HG02588 (cell line): Measurements from ENCODE around the gene ASXL2.
"Not testable (repeated sequence)": the region's sequence is repeated elsewhere in the genome, so short reads cannot be mapped to it uniquely, and the experiment has no call there.

Source experiments
- ATAC-seq: cut with Tn5 transposase; IDR thresholded peaks from one replicate; pipeline ENCODE4 v1.9.1; 2021; ENCODE audit warnings: mild to moderate bottlenecking, moderate library complexity; ENCODE audit not compliant: unreplicated experiment

ASXL2 gene

DNA sequence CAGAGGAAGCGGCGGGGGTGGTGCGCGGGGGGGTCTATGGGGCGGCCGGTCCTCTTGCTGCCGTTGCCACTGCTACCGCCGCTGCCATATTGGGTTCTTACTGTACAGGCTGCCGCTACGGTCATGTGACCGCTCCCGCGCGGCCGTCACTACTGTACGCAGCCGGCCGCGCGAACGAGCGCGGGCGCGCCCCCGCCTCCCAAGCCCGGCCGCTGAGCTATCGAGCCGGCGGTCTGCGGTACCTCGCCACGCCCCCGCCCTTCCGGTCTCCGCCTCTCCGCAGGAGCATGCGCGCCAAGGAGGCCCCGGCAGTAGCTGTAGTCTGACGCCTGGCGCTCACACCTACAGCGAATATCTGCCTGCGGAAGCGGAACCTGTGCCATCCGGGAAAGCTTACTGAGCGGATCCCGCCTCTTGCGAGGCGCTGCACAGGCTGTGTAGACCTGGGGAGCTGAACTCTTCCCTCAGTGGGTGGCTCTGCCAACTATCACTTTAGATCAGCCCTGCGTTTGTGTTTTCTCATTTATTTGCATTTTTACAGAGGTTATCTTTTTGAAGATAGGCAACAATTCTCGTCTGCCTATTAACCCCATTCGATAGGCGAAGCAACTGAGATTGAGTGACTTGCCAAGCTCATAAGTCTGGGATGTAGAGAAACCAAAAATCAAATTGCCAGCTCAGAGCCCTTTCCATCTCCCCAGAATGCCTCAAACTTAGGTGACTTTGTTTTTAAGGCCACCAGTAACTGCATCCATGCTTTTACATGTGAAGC, at the start of gene ASXL2:
Gene ASXL2 (minus strand): TSS at position 127 of the 772 bp plus-strand sequence. CDS start 265 bp downstream, outside the sequence.
- ATAC-seq: peak; percentile 90

DNA sequence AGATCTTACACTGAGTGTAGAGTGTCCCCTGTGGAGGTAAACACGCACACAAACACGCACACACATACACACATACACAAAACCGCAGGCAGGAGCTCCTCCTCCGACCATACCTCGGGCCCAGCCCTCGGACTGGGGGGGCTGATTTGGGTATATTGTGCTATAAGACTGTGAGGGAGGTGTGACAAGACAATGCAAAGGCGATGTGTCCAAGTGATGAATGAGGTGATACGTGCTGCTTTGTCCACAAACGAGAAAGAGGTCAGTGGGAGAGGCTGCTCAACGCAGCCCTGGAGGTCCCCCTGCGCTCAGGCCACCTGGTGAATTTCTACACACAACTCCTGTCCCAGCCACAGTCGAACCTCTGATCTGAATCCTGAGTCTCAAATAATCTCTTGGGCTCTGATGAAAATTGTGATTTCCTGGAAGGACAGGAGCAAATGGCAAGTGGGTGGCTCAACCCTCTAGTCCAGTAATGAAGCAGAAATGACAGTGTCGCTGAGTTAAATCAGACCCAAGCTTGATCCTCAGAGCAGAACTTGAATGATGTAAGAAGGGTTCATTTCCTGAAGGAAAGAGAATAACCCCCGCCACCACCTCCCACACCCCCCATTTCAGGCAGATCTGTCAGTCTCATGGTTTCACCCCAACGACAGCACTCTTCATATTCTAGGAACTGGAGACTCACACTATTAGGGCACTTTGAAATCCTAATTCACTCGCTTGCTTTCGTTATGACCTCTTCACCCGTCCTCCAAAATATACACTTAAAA, 48.9 kb upstream of the ASXL2 start:
- no peak for ATAC-seq

DNA sequence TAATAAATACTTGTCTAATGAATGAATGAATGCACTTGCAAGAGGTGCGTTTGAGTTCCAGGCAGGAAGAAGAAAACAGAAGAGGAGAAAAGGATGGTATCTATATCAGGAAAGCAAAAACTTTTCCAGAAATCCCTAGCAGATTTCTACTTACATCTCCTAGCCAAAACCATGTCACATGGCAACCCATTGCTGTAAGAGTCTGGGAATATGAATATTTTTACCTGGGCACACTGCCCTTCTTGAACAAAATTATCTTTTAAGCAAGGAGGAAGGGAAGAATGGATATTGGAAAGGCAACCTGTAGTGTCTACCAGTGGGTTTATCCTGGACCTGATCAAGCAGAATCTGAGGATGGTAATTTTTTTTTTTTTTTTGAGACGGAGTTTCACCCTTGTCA, 44.2 kb upstream of the ASXL2 start:
- ATAC-seq: no peak

DNA sequence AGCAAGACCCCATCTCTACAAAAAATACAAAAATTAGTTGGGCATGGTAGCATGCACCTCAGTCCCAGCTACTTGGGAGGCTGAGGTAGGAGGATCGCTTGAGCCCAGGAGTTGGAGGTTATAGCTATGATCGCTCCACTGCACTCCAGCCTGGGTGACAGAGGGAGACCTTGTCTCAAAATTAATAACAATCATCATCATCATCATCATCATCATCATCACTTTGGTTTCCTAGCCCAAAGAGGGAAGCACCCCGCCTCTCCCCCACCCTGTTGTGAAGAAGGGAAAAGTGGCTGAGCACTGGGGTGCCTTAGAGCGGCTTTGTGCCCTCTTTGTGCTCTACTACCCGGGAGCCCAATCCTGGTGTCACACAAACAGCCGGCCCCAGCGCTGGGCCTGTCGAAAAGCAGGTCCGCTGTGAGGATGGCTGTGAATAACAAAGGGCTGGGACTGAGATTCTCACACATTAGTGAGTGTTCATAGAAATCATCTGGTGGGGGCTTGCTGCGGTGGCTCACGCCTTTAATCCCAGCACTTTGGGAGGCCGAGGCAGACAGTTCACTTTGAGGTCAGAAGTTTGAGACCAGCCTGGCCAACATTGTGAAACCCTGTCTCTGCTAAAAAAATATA, 42.6 kb upstream of the ASXL2 start:
- no peak for ATAC-seq

DNA sequence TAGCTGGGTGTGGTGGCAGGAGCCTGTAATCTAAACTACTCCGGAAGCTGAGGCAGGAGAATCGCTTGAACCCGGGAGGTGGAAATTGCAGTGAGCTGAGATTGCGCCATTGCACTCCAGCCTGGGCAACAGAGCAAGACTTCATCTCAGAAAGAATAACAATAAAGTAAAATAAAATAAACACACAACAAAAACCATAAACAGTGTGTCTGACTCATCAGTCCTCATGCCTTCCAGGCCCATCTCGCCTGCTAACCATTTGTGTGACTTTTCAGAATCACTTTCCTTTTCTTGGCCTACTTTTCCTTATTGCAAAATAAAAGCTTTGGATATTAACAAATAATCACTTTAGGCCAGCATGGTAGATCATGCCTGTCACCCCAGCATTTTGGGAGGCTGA, 42.0 kb upstream of the ASXL2 start:
- ATAC-seq: no peak

DNA sequence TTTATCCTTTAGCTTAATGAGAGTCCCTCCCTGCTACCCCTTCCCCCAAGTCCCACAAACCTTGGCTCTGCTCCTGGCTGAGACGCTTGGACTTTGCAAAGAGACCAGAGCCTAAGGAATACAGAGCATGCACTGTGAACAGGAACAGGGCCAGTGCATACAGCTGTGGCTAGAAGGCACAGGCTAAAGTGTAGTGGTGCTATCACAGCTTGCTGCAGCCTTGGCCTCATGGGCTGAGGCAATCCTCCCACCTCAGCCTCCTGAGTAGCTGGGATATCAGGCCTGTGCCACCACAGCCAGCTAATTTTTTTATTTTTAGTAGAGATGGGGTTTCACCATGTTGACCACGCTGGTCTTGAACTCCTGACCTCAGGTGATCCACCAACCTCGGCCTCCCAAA, 39.5 kb upstream of the ASXL2 start:
- no peak for ATAC-seq

DNA sequence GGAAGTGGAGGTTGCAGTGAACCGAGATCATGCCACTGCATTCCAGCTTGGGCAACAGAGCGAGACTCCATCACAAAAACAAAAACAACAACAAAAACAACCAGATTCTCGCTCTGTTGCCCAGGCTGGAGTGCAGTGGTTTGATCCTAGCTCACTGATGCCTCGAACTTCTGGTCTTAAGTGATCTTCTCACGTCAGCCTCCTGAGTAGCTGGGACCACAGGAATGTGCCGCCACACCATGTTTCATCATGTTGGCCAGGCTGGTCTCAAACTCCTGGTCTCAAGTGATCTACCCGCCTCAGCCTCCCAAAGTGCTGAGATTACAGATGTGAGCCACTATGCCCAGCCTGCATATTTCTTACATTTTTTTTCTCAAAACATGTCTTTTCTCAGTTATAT, 39.1 kb upstream of the ASXL2 start:
- not testable (repeated sequence) for ATAC-seq

DNA sequence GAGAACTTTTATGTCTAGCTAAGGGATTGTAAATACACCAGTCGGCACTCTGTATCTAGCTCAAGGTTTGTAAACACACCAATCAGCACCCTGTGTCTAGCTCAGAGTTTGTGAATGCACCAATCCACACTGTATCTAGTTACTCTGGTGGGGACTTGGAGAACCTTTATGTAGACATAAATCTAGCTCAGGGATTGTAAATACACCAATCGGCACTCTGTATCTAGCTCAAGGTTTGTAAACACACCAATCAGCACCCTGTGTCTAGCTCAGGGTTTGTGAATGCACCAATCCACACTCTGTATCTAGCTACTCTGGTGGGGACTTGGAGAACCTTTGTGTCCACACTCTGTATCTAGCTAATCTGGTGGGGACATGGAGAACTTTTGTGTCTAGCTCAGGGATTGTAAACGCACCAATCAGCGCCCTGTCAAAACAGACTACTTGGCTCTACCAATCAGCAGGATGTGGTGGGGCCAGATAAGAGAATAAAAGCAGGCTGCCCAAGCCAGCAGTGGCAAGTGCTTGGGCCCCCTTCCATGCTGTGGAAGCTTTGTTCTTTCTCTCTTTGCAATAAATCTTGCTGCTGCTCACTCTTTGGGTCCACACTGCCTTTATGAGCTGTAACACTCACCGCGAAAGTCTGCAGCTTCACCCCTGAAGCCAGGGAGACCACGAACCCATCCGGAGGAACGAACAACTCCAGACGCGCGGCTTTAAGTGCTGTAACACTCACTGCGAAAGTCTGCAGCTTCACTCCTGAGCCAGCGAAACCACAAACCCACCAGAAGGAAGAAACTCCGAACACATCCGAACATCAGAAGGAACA, 37.9 kb upstream of the ASXL2 start:
- not testable (repeated sequence) for ATAC-seq

DNA sequence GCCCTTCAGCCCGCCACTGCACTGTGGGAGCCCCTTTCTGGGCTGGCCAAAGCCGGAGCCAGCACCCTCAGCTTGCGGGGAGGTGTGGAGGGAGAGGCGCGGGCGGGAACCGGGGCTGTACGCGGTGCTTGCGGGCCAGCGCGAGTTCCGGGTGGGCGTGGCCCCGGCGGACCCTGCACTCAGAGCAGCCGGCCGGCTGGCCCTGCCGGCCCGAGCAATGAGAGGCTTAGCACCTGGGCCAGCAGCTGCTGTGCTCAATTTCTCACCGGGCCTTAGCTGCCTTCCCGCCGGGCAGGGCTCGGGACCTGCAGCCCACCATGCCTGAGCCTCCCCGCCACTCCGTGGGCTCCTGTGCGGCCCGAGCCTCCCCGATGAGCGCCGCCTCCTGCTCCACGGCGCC, 37.1 kb upstream of the ASXL2 start:
- not testable (repeated sequence) for ATAC-seq

DNA sequence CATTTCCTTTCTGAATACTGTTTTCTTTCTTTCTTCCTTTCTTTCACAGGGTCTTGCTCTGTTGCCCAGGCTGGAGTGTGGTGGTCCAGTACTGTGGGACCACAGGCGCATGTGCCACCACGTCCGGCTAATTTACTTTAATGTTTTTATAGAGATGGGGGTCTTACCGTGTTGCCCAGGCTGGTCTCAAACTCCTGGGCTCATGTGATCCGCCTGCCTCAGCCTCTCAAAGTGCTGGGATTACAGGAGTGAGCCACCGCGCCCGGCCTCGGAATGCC, 35.3 kb upstream of the ASXL2 start:
- not testable (repeated sequence) for ATAC-seq

DNA sequence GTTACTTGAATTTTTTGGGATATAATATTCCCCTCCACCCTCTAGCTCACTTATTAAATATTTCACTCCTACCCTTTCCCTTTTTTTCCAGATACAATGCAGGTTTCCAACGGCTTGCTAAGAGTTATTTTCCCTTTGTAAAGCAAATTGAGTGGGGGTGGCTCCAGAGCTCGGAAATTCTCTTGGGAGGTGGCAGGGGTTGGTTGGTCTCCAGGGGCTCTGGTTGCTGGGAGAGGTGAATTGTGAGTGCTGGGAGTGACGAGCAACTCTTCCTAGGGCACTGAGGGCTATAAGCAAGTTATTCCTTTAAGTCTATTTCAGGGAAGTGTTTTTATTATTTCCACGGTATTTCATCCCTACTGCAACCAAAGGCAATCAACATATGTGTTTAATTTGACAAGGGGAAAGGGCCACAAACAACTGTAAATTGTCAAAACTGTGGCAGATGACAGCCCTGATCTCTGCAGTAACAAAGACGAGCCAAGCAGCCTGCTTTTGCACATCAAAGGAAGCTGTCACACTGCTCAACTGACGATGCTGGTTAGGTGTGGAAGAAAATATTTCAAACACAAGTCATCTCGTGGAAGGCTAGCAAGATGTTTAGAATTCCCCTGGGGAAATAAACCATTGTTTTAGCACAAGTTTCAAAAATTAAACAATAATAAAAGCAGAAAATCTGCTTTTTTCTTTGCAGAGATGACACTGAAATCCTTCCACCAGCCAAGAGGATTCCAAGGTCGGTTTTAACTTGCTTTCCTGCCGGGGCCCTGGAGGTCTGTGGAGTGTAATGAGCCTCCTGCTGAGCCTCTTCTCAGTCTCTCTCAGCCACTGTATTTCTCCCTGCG, 34.8 kb upstream of the ASXL2 start:
- no peak for ATAC-seq

DNA sequence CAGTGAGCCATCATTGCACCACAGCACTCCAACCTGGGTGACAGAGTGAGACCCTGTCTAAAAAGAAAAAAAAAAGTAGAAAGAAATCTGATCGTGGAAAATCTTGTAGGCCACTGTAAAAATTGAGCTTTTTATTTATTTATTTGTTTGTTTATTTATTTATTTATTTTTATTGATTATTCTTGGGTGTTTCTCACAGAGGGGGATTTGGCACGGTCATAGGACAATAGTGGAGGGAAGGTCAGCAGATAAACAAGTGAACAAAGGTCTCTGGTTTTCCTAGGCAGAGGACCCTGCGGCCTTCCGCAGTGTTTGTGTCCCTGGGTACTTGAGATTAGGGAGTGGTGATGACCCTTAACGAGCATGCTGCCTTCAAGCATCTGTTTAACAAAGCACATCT, 31.3 kb upstream of the ASXL2 start:
- not testable (repeated sequence) for ATAC-seq

DNA sequence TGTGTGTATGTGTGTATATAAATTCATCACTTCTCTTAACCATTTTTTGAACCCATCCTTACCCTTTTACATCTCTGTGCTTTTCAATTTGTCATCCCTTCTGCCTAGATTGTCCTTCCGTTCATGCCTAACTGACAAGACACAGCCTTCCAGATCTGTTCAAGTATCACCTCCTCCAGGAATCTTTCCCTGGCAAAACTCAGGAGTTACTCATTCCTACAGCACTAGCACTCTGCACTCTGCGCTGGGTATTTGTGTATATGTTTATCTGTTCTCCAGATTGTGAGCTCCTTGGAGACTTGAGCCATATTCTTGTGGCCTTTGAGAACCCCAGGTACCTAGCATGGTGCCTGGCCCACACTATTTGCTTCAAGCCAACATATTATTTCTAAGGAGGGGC, 26.8 kb upstream of the ASXL2 start:
- ATAC-seq: no peak

DNA sequence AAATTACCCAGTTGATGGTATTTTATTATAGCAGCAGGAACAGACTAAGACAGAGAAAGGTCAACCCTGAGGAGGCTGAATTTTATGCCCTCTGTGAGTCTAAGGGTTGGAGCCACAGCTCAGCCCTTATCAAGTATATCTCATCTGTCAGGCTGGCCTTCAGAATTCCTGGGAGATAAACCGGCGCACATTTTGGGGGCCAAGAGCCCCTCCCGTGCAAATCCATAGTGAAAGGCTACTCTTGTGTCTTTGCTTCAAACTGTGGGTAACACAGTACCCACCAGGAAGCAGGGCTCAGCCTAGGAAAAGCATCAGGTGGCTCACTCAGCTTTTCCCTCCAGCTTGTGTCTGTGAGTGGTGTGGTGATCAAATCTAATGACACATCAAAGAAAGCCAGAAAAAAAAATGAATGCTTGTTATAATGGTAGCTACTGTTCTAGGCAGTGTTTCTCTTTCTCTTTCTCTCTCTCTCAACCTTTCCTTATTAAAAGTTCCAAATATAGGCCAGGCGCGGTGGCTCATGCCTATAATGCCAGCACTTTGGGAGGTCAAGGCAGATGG, 25.0 kb upstream of the ASXL2 start:
- ATAC-seq: no peak

DNA sequence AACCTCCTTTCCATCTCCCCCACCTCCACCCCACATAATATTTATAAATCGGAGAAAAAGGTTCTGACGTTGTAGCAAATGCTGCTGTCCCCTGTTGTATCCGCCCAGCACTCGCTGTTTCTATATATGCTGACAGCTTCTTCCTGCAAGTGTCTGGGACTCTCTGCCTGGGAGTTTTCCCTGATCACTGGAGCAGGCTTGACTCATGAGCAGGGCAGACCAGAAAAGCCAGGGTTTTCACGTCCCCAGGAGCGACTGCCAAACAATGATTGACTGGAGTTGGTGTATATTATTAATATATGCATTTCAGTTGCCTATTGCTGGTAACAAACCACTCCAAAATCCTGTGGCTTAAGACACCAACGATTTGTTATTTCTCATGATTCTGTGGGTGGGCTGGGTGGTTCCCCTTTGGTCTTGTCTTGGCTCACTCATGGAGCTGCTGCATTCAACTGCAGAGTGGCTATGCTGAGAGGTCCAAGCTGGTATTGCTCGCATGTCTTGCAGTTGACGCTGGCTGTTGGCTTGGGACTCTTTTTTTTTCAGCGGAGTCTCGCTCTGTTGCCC, 21.2 kb upstream of the ASXL2 start:
- ATAC-seq: no peak

DNA sequence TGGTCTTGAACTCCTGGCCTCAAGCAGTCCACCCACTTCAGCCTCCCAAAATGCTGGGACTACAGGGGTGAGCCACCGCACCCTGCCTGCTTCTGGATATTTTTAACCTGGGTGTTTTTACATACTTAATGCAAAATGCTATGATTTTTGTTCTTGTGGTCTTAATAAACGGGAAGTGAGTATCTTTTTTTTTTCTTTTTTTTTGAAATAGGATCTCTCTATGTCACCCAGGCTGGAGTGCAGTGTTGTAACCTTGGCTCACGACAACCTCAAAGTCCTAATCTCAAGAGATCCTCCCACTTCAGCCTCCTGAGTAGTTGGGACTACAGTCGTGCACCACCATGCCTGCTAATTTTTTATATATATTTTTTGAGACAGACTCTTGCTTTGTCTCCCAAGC, 19.2 kb upstream of the ASXL2 start:
- no peak for ATAC-seq

DNA sequence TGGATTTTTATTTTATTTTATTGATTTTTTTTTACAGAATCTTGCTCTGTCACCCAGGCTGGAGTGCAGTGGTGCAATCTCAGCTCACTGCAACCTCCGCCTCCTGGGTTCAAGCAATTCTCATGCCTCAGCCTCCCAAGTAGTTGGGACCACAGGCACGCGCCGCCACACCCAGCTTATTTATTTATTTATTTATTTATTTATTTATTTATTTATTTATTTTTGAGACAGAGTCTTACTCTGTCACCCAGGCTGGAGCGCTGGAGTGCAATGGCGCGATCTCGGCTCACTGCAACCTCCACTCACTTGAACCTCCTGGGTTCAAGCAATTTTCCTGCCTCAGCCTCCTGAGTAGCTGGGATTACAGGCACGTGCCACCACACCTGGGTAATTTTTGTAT, 18.0 kb upstream of the ASXL2 start:
- not testable (repeated sequence) for ATAC-seq

DNA sequence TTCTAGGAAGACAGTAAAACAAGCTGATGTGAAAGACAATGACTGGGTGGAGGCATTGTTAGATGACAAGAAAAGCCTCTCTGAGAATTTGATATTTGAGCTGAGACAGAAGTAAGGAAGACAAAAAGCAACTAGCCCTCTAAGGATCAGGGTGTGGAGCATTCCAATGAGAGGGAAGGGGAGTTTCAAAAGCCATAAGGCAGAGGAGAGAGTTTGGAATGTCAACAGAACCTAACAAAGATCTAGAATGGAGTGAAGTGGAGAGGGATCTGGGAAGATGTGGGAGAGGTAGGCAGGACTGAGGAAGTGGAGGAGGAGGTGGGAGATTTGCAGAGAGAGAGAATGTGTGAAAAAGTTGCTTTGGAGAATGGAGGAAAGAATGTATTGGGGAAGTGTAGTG, 17.3 kb upstream of the ASXL2 start:
- ATAC-seq: no peak

DNA sequence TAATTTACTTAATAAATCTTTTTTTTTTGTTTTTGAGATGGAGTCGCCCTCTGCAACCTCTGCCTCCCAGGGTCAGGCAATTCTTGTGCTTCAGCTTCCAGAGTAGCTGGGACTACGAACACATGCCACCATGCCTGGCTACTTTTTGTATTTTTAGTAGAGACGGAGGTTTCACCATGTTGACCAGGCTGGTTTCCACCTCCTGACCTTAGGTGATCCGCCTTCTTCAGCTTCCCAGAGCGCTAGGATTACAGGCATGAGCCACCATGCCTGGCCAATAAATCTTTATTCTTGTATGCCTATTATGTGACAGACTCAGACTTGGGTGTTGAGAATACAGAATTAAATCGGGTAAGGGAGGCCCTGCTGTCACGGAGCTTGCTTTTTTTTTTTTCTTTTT, 16.7 kb upstream of the ASXL2 start:
- ATAC-seq: no peak
